HG02623 (cell line): ENCODE data around the gene HDAC7.
"Not testable (repeated sequence)": the region's sequence is repeated elsewhere in the genome, so short reads cannot be mapped to it uniquely, and the experiment has no call there.

Source experiments
- ATAC-seq: cut with Tn5 transposase; IDR thresholded peaks from one replicate; pipeline ENCODE4 v1.9.1; 2021; ENCODE audit warnings: moderate library complexity; ENCODE audit not compliant: unreplicated experiment

HDAC7 gene

DNA sequence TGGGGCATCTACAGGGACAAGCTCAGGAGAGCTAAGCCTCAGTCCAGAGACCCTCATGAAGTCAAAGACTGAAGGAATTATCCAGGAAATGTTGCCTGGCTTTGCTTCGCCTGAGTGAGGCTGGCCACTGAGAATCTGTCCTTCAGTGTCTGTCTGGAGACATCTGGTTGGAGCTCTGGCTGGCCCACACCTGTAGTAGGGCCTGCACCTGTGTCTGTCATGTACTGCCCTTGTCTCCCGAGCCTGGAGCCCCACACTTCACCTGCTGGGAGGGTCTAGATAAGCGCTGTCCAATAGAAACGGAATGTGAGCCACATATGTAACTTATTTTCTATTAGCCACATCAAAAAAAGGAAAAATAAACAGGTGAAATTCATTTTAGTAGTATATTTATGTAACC, 9.9 kb upstream of the HDAC7 start:
- ATAC-seq: no peak

DNA sequence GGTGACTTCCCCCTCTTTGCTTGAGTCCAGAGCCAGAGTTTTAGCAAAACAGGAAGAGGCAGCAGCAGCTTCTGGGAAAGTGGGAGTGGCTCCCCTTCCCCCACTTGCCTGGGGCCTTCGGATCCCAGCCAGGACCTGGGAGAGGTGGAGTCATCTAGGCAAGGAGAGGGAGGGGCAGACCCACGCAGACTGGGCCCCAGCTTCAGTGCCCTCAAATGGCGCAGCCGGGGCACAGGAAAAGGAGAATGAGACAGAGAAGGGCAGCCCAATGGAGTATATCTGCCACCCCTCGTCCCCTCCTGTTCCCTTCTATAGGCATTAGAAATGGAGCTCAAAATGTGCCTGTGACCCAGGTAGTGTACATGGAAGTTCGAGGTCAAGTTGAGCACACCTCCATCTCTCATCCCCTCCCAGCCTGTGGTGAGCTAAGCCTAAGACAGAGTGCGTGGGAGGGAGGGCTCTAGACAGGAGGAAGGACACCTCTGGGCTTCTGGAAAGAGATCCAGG, 9.3 kb upstream of the HDAC7 start:
- no peak for ATAC-seq

DNA sequence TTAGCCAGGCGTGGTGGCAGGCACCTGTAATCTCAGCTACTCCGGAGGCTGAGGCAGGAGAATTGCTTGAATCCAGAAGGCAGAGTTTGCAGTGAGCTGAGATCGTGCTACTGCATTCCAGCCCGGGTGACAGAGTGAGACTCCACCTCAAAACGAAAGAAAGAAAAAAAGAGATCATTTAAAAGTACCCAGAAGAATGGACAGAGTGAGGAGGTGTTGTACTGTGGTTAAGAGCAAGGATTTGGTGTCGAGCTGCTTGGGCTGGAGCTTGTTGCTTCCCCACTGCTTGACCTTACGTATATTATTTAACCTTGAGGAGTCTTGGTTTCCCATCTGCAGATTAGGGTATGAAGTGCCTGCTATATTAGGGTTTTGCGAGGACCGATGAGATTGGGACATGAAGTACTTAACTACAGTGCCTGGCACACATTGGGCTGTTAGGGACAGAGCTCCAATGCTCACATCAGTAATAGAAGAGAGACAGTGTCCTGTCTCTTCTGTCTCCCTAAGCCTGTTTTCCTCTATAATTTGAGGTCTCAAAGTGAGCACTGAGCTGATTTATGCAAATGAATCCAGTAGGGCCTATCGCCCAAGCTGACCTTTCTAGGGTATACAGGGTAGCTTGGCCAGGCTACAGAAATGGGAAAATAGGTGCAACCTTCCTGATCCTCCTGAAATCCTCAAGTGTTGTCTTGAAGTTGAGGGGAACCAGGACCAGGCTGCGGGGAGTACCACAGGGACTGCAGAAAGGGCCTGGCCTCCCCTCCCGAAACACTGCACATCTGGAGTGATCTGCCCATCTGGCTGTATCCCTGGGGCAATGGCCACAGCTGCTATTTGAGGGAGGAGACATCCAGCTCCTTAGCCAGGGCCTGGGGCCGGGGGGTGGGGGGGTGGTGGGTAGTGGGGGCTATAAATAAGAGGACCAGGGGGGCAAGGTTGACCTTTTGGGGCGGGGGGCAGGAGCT, 8.6 kb upstream of the HDAC7 start:
- no peak for ATAC-seq

GRCh38 chr12:47825173-47825639, 5.5 kb upstream of the HDAC7 start:
- no peak for ATAC-seq

DNA sequence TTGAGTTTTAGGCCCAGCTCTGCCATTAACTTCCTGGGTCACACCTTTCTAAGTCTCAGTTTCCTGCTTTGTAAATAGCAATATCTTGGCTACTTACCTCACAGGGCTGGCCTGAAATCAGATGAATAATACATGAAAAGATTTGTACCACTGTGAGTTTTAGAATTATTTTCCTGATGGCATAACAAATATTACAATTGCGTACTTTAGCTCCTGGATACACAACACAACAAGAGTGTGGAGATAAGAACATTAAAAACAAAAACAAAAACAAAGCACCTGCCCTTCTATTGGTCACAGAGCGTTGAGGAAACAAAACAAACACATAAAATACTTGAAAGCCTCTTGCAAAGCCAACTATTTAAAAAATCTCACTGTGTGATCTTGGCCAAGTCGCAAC, 4.9 kb upstream of the HDAC7 start:
- no peak for ATAC-seq

- ATAC-seq: no peak
Observed at GRCh38 chr12:47824198-47824597, 4.5 kb upstream of the HDAC7 start.

DNA sequence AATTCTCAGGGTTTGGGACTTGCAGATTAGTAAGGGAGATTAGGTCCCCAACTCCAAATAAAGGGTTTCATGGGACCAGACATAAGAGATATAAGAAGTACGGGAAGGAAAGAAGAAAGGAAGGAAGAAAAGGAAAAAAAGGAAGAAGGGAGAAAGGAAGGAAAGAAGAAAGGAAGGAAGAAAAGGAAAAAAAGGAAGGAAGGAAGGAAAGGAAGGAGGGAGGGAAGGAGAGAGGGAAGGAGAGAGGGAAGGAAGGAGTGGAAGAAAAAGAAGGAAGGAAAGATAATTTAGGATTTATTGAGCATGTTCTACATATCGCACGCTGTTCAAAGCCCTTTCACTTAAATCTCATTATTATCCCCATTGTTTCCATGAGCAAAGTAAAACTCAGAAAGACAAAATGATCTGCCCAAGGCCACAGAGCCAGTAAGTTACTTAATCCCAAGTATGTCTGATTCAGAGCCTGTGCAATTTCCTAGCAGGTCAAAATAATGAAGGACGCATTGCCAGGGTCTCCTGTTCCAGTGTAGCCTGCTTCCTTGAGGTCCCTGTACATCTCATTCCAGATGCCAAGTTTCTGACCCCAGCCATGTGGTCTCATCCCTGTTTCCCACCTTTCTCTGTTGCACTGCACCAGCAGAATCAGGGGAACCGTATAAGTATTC, 3.9 kb upstream of the HDAC7 start:
- no peak for ATAC-seq

DNA sequence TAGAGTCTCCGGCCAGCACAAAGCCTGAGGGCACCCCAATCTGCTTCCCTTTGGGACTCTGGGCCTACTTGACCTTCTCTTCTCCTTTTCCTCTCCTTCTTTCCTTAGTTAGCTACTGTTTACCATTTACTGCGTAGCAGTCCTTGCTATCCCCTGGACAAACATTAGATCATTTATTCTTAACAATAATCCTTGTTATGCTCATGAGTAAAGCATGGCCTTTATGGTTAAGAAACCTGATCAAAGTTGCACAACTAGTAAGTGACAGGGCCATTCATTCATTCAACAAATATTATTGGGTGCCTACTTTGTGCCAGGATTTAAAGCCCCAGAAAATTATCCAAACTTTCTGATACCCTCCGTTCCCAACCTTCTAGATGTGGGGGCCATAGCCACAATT, 3.2 kb upstream of the HDAC7 start:
- no peak for ATAC-seq

DNA sequence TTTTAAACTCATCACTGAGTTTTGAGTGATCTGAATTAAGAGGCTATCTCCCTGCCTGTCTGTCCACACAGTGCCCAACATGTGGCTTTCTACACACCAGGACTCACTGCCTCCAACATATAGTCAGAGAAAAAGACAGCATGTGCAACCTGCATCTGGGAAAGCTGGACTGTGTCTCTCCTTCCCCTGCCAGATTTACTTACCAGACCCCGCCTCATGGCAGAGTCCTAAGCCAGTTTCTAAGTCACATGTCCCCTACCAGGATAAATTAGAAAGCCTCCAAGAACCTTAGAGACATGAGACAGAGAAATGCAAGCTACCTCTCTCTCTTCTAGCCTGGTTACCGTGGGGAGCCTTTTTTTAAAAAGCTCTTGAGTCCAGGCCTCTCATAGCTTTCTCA, 2.7 kb upstream of the HDAC7 start:
- no peak for ATAC-seq

DNA sequence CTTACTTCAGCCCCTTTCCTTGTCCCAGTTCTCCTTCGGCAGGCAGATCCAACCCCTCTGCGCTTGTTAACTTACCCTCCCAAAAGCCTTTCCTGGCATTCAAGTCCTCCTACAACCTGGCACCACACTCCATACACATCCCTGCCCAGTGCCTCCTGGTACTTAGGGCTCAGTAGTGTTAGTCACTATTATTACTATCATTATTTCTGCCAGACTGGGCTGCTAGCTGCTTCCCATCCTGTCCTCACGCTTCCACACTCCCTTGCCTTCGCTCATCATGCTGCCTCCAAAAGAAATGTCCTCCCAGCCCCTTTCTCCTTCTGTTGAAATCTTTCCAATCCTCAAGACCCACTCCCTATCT, 1.6 kb upstream of the HDAC7 start:
- no peak for ATAC-seq

DNA sequence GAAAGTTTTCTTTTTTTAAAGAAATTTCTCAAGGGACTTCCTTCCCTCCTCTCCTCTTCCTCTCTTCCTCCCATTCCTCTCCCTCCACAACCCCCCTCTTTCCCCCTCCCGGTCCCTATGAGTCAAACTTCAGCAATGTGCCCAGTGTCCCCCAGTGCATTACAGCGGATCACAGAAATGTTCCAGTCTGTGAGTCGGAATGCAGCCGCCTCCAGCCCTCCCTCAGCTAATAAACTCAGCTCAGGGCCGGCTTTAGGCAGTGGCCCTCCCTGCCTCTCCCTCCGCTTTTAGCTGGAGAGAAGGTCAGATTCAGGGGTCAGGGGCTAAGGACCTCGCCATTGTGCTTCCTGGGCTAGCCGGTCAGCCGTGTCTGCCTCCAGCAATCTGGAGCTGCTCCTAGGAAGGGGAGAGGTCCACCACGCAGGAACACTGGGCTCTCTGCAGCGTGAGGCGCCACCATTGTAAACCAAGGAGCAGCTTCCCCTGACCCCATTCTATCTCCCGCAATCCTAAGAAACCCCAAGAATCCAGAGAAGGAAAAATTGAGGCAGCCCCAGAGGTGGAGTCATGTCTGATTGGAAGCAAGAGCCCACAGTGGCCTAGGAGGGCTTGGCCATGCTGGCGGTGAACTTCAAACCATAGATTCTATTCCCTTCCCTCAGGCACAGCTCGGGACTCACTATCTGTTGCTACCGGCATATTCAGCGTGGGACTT, 1.1 kb upstream of the HDAC7 start:
- ATAC-seq: no peak

DNA sequence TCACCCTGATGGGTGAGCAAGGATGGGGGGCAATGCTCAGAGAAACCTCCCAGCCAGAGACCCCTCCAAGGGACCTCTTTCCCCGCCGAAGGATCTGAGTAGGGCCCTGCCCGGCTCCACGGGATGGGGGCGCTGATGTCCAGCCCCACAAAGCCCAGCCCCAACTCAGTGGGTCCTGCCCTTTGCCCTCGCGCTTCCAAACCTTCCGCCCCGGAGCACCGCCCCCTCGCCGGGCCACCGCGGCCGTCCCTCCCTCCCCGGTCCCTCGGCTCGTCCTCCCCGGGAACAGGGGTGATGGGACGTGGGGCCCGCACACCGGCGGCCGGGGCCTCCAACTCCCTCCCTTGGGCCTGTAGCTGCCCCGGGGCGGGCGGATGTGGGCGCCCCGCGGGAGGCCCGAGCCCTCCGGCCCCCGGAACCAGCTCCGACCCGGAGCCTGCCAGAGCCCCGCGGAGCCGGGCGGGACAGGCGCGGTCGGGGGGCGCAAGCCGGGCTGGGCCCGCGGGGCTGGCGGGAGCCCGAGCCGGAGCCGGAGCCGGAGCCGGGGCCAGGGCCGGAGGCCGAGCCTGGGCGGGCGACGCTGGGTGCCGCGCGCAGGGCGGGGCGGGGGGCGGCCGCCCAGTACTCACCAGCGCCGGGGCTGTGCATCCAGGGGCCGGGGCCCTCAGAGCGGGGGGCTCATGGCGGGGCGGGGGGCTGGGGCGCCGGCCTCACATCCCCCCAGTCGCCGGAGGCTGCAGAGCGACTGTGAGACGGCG, 386 bp downstream of the HDAC7 start:
- ATAC-seq: peak; percentile 31

DNA sequence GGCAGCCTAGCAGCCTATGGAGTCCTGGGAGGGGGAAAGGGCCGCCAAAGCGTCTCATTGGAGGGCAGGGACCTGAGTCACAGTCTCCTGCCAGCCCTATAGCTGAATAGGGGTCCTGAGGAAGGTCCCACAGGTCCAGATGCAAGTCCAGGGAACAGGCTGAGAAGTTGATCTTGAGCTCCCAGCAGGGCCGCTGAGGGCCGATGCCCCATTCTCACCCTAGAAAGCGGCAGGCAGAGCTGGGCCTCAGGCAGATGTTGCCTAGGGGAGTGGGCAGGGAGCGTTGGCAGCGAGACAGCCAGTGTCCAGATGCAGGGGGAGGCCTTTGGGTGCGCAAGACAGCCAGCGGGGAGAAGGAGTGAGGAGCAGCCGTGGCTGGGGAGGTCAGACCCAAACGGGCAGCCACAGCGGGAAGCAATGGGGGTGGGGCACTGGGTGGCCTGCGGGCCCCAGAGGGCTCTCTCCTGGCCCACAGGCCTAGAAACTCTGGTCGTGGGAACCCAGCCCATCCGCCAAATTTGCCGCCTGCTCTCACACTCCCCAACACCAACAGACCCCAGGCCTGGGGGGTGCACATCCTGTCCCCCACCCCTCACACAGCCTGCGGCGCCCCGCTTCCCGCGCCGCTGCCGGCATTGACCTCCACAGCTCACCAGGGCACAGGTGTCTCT, 1.1 kb downstream of the HDAC7 start:
- peak; percentile 1 for ATAC-seq

GRCh38 chr12:47818007-47818376, 1.7 kb downstream of the HDAC7 start:
- no peak for ATAC-seq

GRCh38 chr12:47817272-47818006, 2.3 kb downstream of the HDAC7 start:
- ATAC-seq: no peak

GRCh38 chr12:47816403-47817271, 3.1 kb downstream of the HDAC7 start:
- ATAC-seq: no peak

GRCh38 chr12:47815447-47815846, 4.3 kb downstream of the HDAC7 start:
- ATAC-seq: not testable (repeated sequence)

- no peak for ATAC-seq
Observed at GRCh38 chr12:47814539-47815170, 5.0 kb downstream of the HDAC7 start.
